DMS79 (cell line): ENCODE measurements around the gene PRG2.
"Not testable (repeated sequence)": the region's sequence is repeated elsewhere in the genome, so short reads cannot be mapped to it uniquely, and the experiment has no call there.

ENCODE experiments used
- DNase-seq: peaks from one replicate; lab custom pipeline; 2025; lab: John Stamatoyannopoulos, UW

Gene PRG2

DNA sequence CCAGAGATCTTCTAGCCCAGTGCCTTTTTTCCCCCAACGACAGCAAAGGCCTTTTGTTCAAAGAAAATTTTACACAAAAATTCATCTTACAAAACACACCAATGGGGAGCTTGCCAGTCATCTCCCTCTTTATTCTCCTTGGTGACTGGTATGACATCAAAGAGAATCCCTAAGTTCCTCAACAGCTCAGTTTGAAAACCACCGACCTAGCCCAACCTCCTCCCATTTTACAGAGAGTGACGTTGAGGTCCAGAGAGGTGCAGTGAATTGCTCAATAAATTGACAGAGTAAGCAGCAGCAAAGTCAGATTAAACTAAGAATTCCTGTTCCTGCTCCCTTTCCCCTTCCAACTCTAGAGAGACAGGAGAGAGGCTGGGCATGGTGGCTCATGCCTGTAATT is 28.7 kb upstream of the PRG2 start:
- no peak for DNase-seq

DNA sequence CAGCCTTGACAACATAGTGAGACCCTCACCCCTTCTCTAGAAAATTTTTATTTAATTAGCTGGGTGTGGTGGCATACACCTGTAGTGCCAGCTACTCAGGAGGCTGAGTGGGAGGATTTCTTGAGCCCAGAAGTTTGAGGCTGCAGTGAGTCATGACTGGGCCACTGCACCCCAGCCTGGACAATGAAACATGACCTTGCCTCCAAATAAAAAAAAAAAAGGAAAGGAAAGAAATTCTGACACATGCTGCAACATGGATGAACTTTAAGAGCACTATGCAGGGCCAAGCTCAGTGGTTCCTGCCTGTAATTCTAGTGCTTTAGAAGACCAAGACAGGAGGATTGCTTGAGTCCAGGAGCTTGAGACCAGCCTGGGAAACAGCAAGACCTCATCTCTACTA is 27.7 kb upstream of the PRG2 start:
- no peak for DNase-seq

DNA sequence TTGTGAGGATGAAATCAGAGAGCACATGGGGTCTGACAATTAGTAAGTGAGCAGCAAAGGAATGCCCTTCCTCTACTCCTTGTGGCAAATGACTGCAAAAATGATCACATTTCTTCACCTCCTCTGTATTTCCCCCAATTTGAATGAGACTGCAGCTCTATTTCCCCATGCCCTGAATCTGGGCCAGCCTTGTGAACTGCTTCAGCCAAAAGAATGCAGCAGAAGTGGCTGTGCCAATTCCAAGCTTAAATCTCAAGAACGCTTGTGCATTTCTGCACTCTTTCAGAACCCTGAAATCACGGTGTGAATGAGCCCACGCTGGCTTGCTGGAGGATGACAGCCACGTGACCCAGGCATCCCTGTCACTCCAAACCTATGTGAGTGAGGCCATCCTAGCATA is 26.6 kb upstream of the PRG2 start:
- DNase-seq, result no peak

GRCh38 chr11:57416436-57416835 is 26.0 kb upstream of the PRG2 start:
- DNase-seq, result no peak

DNA sequence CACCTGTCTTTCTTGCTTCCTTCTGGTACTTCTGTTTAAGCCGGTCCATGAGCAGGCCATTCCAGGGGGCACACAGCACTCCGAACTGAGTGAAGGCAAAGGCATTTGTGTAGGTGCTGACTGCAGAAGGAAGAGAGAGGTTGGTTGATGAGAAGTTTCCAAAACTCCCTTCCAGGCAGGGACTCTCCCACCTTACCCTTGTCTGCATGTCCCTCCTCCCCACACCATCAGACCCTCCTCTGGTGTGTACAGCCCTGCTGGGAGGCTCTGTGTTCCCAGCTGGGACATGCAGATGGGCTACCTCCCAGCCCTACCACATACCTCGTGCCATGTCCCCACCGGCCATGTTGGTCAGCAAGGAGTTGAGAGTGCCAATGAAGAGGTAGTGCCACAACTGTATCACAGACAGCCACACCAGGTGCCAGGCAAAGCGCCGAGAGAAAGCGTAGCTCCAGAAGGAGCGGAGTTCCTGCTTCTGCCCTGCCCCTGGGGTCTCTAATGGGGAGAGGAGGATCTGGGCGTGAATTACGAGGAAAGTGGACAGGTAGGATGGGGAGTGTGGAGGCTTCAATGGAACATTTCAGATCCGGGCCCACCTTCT is 24.3 kb upstream of the PRG2 start:
- no peak for DNase-seq

DNA sequence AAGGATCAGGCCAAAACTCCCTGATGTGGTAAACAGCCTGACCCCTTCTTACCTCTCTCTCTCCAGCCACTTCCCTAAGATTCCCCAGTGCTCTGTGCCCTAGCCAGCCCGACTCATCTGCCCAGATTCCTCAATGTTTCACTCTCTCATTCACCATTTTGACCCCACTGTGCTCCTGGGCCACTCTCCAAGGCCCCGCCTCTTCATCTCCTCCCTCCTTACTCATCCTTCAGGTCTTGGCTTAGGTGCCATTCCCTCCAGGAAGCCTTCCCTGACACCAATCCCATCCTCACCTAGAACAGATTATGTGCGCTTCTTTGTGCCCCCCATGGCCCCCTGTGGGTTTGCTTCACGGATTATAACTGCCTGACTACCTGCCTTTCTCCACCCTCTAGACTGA is 23.2 kb upstream of the PRG2 start:
- no peak for DNase-seq

DNA sequence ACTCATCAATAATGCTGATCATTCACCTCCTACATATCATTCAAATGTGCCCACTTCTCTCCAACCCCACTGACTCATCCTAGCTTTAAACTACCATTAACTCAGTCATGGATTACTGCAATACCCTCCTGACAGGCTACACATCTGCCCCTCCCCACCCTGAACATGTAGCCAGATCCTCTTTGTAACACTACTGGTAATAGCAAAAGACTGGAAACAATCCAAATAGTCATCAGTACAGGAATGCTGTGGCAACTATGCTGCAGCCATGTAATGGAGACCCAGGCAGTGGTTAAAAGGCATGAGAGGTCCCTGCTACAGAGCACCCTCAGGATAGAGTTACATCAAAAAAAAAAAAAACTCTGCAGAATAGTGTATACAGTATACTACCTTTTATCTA is 19.8 kb upstream of the PRG2 start:
- no peak for DNase-seq

DNA sequence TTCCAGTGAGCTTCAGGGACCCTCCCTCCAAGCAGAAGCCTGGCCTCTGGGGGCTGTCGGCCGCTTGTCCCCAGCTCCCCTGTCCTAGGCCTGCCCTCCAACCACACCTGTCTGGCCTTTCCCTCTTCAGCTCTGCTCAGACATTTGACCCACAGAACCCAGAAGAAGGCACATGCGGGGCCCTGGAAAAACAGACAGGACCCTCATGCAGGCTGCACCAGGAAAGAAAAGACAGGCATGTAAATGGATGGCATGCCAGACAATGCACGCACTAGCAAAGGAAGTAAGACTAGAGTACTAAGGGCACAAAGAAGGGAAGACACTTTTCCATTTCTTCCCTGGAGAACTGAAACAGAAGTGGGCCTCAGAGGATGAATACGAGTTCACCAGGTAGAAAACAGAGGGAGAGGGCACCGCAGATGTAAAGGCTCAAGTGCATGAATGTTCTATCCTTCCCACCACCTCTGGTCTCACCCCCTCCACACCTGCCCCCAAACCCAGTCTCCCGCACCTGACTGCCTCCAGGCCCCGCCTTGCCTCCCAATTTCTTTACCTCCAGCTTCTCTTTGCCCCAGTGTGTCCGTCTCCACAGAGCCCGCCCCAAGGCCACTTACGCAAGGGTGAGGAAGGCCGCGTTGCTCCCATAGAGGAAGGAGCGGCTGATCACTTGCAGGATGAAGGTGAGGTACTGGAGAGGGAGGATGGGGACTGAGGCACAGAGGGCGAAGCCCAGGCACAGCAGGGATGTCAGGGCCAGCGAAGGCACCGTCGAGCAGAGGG is 19.1 kb upstream of the PRG2 start:
- DNase-seq, result no peak

GRCh38 chr11:57408771-57409170 is 18.3 kb upstream of the PRG2 start:
- DNase-seq, result no peak

DNA sequence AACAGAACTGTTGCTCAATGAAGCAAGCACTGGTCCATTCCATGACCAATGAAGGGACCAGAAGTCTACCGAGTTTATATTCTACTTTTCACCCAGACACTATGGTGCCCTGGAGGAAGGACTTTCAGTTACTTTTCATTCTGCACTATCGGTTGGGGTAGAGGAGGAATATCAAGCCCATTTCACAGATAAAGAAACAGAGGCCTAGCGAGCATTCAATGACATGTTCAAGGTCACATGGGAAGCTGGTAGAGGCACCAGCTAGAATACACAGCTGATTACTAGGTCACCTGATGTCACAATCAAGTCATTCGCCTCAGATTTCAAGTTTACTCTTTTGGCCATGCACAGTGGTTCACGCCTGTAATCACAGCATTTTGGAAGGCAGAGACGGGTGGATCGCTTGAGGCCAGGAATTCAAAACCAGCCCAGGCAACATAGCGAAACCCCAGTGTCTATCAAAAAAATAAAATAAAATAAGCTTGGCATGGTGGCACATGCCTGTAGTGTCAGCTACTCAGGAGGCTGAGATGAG is 17.6 kb upstream of the PRG2 start:
- DNase-seq, result no peak

- no peak for DNase-seq
Observed at GRCh38 chr11:57407010-57407920, 16.8 kb upstream of the PRG2 start.

DNA sequence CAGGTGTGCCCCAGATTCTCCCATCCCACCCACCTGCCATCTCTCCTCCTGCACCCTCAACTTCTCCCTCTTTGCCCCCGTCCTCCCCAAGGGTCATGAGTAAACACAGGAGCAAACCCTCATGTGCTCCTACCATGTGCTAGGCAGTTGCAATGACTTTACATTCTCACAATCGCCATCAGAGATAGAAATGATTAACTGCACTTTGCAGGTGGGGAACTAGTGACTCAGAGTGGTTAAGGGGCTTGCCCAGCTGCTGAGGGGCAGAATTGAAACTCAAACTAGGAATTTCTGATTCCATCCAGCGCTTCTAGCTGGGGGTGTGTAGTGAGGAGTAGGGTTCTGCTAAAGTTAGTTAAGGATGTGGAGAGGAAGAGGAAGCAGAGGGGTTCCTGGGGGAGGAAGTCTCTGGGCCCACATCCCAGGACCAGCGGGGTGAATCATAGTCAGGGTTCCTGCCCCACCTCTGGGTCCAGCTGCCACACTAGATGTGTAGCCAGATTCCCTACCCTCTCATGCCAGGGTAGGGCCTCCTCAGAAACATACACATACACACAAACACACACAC is 16.0 kb upstream of the PRG2 start:
- no peak for DNase-seq

GRCh38 chr11:57405271-57405860 is 14.9 kb upstream of the PRG2 start:
- DNase-seq, result no peak

DNA sequence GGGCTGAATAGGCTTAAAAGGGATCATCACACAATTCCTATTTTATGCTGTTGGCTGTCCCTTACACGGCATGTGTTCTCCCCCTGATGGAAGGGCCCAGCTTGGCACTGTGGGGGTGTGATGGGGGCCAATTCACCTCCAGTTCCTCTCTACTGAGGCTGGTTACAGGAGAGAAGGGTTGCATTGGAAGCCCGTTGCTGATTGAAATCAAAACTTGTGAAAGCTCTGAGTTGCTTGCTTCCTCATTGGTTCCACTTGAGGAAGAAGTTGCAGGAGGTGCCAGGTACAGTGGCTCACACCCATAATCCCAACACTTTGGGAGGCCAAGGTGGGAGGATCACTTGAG is 13.3 kb upstream of the PRG2 start:
- DNase-seq, result no peak

- DNase-seq, result not testable (repeated sequence)
Observed at GRCh38 chr11:57403003-57403801, 12.8 kb upstream of the PRG2 start.

DNA sequence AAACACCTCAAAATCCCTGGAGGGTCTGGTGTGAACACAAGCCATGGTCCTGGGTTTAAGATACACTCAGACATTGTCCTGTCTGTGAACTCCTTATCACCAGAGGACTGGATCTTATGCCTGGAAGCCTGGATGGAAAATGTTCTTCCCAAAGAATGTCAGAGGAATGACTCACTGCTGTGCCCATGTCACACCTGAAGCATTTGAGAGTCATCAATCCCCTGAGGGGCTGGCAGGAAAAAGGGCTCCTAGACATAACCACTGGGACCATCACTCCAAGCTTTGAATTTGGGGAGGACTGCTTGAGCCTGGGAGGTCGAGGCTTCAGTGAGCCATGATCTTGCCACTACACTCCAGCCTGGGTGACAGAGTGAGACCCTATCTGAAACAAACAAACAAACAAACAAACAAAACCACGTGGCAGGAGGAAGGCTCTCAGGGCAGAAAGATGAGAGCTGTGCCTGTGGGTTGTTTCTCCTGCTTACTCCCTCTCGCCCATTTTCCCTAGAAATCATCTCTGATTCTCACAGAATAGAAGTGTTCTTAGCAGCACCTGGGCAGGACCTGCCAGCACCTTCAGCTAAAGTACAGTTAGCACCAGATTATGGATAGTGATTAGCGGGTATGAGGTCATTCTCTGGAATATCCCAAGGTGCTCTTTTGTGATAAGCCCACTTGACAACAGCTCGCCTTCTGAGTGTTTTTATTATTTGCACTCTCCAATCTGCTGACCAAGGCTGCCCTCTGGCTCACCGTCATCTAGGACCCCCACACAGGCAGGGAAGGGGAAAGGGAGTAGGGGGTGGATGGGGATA is 11.9 kb upstream of the PRG2 start:
- DNase-seq, result peak; percentile 11

GRCh38 chr11:57399972-57400578 is 9.6 kb upstream of the PRG2 start:
- DNase-seq, result no peak

DNA sequence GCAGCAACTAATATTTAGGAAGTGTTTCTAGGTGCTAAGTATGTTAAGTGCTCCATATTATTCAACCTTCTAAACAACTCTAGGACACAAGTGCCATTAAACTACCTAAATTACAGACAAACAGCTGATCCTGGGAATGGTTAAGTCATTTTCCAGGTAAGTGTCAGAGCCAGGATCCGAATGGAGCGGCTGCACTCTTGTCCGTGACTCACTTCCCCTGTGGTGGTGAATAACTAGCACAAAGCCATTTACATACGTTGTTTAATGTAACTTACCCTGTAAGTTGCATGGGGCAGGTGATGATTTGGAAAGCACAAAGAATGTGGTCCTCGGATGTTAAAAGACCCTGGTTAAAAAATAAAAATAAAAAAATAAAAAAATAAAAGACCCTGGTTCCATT is 8.8 kb upstream of the PRG2 start:
- no peak for DNase-seq

GRCh38 chr11:57397394-57397990 is 7.0 kb upstream of the PRG2 start:
- no peak for DNase-seq
